Duodenal mucosa (tissue), 2 donors: ENCODE data around the gene CEP97.

Experiments used
- H3K27ac ChIP-seq: one replicate; pipeline ENCODE4 v1.7.0; 2013; ENCODE audit warnings: low read depth, low read length
- H3K27me3 ChIP-seq, 2 donors: one replicate each; pipeline ENCODE4 v1.7.0; 2013; ENCODE audit warnings: low read length in 2 of 2, control low read depth in 1 of 2; ENCODE audit not compliant: insufficient read depth in 2 of 2, control insufficient read depth in 1 of 2
- H3K36me3 ChIP-seq, 2 donors: one replicate each; pipeline ENCODE4 v1.7.0; 2013; ENCODE audit warnings: low read length in 2 of 2, control low read depth in 1 of 2; ENCODE audit not compliant: insufficient read depth in 2 of 2, control insufficient read depth in 1 of 2
- H3K4me1 ChIP-seq, 2 donors: one replicate each; pipeline ENCODE4 v1.7.0; 2013; ENCODE audit warnings: low read length in 2 of 2, control low read depth in 1 of 2; ENCODE audit not compliant: insufficient read depth in 2 of 2, control insufficient read depth in 1 of 2
- H3K4me3 ChIP-seq, 2 donors: one replicate each; pipeline ENCODE4 v1.7.0; 2013; ENCODE audit warnings: low read length in 2 of 2, low read depth in 1 of 2
- H3K9ac ChIP-seq, 2 donors: one replicate each; pipeline ENCODE4 v1.7.0; 2013; ENCODE audit warnings: low read length in 2 of 2, low read depth in 1 of 2
- H3K9me3 ChIP-seq, 2 donors: one replicate each; pipeline ENCODE4 v1.7.0; 2013; ENCODE audit warnings: low read length in 2 of 2, control low read depth in 1 of 2; ENCODE audit not compliant: control insufficient read depth in 1 of 2

The CEP97 gene

GRCh38 chr3:101796077-101796680 lies 71.8 kb downstream of the CEP97 start:
- Histone ChIP-seq H3K36me3 (peaks cover under 1 to 3% of the 10 kb centered on the region in 2 donors), H3K27ac (no peak overlapping the region), H3K27me3 (no peaks in the 10 kb centered on the region), H3K9ac (no peak overlapping the region), H3K9me3 (peaks cover 0 to 5% of the 10 kb centered on the region in 2 donors), H3K4me1 (no peaks in the 10 kb centered on the region), H3K4me3 (no peak overlapping the region)

- H3K36me3 ChIP-seq, result peaks cover 0 to 7% of the 10 kb centered on the region in 2 donors
- no peaks in the 10 kb centered on the region for H3K27me3 ChIP-seq
- no peak overlapping the region for H3K4me3 ChIP-seq
- H3K27ac ChIP-seq, result no peak overlapping the region
- no peak overlapping the region for H3K9ac ChIP-seq
- no peaks in the 10 kb centered on the region for H3K4me1 ChIP-seq
- no peaks in the 10 kb centered on the region for H3K9me3 ChIP-seq
Observed at GRCh38 chr3:101801174-101801573, 76.8 kb downstream of the CEP97 start.

- Histone ChIP-seq H3K27ac (no peak overlapping the region), H3K27me3 (no peaks in the 10 kb centered on the region), H3K9me3 (no peaks in the 10 kb centered on the region), H3K9ac (no peak overlapping the region), H3K4me1 (no peaks in the 10 kb centered on the region), H3K36me3 (peaks cover 0 to 7% of the 10 kb centered on the region in 2 donors), H3K4me3 (no peak overlapping the region)
Observed at GRCh38 chr3:101802179-101802578, 77.8 kb downstream of the CEP97 start.

GRCh38 chr3:101803173-101803782 lies 78.9 kb downstream of the CEP97 start:
- Histone ChIP-seq H3K4me1 (no peaks in the 10 kb centered on the region), H3K27ac (no peak overlapping the region)

GRCh38 chr3:101803939-101804338 lies 79.5 kb downstream of the CEP97 start:
- H3K9me3 ChIP-seq, result no peaks in the 10 kb centered on the region
- no peak overlapping the region for H3K27ac ChIP-seq
- no peaks in the 10 kb centered on the region for H3K27me3 ChIP-seq
- no peaks in the 10 kb centered on the region for H3K4me1 ChIP-seq
- H3K36me3 ChIP-seq, result peaks cover 0 to 7% of the 10 kb centered on the region in 2 donors
- no peak overlapping the region for H3K4me3 ChIP-seq
- H3K9ac ChIP-seq, result no peak overlapping the region

More at GRCh38 chr3:101803173-101803782, 78.9 kb downstream of the CEP97 start:
- H3K9ac ChIP-seq, result no peak overlapping the region
- H3K4me3 ChIP-seq, result no peak overlapping the region
- H3K36me3 ChIP-seq, result peaks cover 0 to 7% of the 10 kb centered on the region in 2 donors
- no peaks in the 10 kb centered on the region for H3K27me3 ChIP-seq
- H3K9me3 ChIP-seq, result no peaks in the 10 kb centered on the region

- H3K9me3 ChIP-seq, result no peaks in the 10 kb centered on the region
- H3K9ac ChIP-seq, result no peak overlapping the region
- no peak overlapping the region for H3K27ac ChIP-seq
- no peak overlapping the region for H3K4me3 ChIP-seq
- H3K4me1 ChIP-seq, result peaks cover 0 to 7% of the 10 kb centered on the region in 2 donors
- no peaks in the 10 kb centered on the region for H3K27me3 ChIP-seq
- peaks cover 0 to 4% of the 10 kb centered on the region in 2 donors for H3K36me3 ChIP-seq
Observed at GRCh38 chr3:101806491-101806890, 82.1 kb downstream of the CEP97 start.

GRCh38 chr3:101807888-101808287 lies 83.5 kb downstream of the CEP97 start:
- no peak overlapping the region for H3K9ac ChIP-seq
- H3K9me3 ChIP-seq, result no peaks in the 10 kb centered on the region
- no peaks in the 10 kb centered on the region for H3K36me3 ChIP-seq
- no peak overlapping the region for H3K27ac ChIP-seq
- peaks cover 0 to 7% of the 10 kb centered on the region in 2 donors for H3K4me1 ChIP-seq
- no peak overlapping the region for H3K4me3 ChIP-seq
- H3K27me3 ChIP-seq, result no peaks in the 10 kb centered on the region

- no peaks in the 10 kb centered on the region for H3K27me3 ChIP-seq
- no peak overlapping the region for H3K27ac ChIP-seq
Observed at GRCh38 chr3:101809178-101810021, 85.0 kb downstream of the CEP97 start.

GRCh38 chr3:101810022-101810418 lies 85.6 kb downstream of the CEP97 start:
- H3K27ac ChIP-seq, result no peak overlapping the region
- no peak overlapping the region for H3K9ac ChIP-seq
- no peak overlapping the region for H3K4me3 ChIP-seq
- no peaks in the 10 kb centered on the region for H3K27me3 ChIP-seq
- H3K4me1 ChIP-seq, result peaks cover 6 to 20% of the 10 kb centered on the region in 2 donors
- no peaks in the 10 kb centered on the region for H3K36me3 ChIP-seq
- no peaks in the 10 kb centered on the region for H3K9me3 ChIP-seq

More at GRCh38 chr3:101809178-101810021, 85.0 kb downstream of the CEP97 start:
- Histone ChIP-seq H3K4me3 (no peak overlapping the region), H3K36me3 (no peaks in the 10 kb centered on the region), H3K9me3 (no peaks in the 10 kb centered on the region), H3K4me1 (peaks cover 6 to 16% of the 10 kb centered on the region in 2 donors), H3K9ac (no peak overlapping the region)

- H3K27ac ChIP-seq, result no peak overlapping the region
- H3K9ac ChIP-seq, result no peak overlapping the region
- H3K4me1 ChIP-seq, result peaks cover 6 to 22% of the 10 kb centered on the region in 2 donors
- no peaks in the 10 kb centered on the region for H3K9me3 ChIP-seq
- H3K4me3 ChIP-seq, result no peak overlapping the region
- H3K36me3 ChIP-seq, result no peaks in the 10 kb centered on the region
- no peaks in the 10 kb centered on the region for H3K27me3 ChIP-seq
Observed at GRCh38 chr3:101811875-101812274, 87.5 kb downstream of the CEP97 start.
